ENCODE results near the gene ENPP7.

The ENPP7 gene

GRCh38 chr17:79789943-79790804, 59.4 kb downstream of the ENPP7 start:
- in situ Hi-C loops (cut with MboI; ENCODE audit: low sequenced_read_pairs): no loop called here

- in situ Hi-C loops (cut with MboI; ENCODE audit: low sequenced_read_pairs): no loop called here
Measured at GRCh38 chr17:79790805-79791734, 60.3 kb downstream of the ENPP7 start.

- in situ Hi-C loops (cut with MboI; ENCODE audit: low sequenced_read_pairs): no loop called here
Measured at GRCh38 chr17:79791735-79792161, 61.0 kb downstream of the ENPP7 start.
